GM21723 (cell line): ENCODE results near the gene IL9.

Experiments used
- ATAC-seq: cut with Tn5 transposase; IDR thresholded peaks from one replicate; pipeline ENCODE4 v1.9.1; 2021; ENCODE audit warnings: mild to moderate bottlenecking, moderate library complexity; ENCODE audit not compliant: unreplicated experiment

Gene IL9

GRCh38 chr5:135895474-135896006, at the start of gene IL9:
Gene IL9, minus strand, starts transcription at chr5:135895841. Its CDS starts 25 bp downstream, at chr5:135895816.
- no peak for ATAC-seq

- ATAC-seq = no peak
Observed at GRCh38 chr5:135944967-135945560, 49.4 kb upstream of the IL9 start.

DNA sequence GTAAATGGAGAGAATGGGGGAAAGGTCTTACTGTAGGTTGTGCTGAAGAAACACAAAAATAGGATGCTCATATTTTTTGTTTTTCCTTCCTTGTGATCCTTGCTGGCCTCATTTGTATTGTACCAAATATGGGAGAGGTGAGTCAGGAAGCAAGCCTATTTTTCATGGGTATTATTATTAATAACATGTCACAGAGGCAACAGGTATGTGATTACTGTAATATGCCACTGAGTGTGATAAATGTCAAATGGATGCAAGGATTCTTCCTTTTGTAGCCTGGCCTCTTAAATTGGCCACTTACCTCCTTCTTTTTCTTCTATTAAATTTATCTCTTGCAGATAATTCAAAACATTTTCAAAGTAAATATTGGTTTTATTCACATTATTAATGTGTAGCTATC, 48.9 kb upstream of the IL9 start:
- ATAC-seq = no peak

- ATAC-seq = no peak
Observed at GRCh38 chr5:135942202-135942771, 46.6 kb upstream of the IL9 start.

DNA sequence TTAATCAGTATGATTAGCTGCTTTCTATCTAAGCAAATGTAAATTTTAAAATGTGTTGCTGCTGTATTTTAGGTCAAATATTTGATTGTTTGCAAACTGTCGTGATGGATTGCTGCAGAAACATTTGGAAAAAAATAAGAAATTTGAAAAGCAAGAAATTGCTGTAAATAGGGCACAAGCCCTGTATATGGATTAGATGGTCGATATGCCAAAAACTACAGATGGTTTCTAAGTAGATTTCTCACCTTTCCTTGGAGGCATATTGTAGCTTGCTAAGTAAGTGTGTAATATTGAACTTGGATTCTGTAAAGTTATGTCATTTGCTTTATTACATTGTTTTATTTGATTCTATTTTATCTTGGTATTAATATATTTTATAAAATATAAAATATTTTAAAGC, 46.1 kb upstream of the IL9 start:
- no peak for ATAC-seq

DNA sequence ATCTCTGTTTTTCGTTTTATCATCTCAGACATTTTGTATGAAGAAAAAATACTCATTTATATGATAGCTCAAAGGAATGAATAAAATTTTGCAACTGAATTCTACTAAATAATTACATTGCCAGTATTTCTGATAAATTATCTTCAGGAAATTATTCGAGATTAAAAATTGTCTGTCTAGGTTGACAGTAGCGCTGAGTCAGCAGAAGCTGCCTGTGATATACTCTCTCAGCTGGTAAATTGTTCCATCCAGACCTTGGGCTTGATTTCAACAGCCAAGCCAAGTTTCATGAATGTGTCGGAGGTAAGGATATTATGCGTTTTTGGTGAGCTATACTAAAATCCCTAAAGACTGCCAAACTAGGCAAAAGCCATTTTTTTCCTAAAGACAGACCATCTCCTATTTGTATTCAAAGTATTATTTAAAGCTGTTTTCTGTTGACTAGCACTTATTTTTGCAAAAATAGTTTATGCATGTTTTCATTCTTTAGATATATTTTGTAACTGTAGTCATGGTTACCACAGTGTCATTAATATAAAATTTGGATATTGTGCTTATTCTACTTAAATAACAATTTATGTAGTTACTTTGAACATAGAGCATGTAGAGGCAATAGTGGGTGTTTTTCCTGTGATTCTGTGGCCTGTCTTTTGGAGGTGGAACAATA, 41.7 kb upstream of the IL9 start:
- ATAC-seq = no peak

DNA sequence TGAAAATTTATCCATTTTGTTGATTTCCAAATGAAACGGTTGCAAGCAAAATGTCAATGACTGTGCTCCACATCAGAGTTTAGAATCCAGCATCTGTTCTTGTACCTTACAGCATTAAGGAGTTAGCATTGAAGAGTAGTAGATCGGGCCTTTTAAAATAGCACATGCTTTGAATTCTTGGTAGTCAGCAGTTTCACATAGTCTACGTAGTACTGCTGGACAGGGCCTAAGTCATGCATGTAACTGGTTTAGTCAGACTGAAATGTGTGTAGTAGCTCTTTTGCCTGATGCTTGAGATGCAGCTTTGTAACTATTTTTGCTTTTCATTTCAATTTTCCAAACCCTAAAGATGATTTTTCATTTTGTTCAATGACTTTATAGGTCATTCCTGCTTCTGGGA, 39.3 kb upstream of the IL9 start:
- ATAC-seq = no peak

- ATAC-seq = no peak
Observed at GRCh38 chr5:135930949-135931295, 35.3 kb upstream of the IL9 start.

DNA sequence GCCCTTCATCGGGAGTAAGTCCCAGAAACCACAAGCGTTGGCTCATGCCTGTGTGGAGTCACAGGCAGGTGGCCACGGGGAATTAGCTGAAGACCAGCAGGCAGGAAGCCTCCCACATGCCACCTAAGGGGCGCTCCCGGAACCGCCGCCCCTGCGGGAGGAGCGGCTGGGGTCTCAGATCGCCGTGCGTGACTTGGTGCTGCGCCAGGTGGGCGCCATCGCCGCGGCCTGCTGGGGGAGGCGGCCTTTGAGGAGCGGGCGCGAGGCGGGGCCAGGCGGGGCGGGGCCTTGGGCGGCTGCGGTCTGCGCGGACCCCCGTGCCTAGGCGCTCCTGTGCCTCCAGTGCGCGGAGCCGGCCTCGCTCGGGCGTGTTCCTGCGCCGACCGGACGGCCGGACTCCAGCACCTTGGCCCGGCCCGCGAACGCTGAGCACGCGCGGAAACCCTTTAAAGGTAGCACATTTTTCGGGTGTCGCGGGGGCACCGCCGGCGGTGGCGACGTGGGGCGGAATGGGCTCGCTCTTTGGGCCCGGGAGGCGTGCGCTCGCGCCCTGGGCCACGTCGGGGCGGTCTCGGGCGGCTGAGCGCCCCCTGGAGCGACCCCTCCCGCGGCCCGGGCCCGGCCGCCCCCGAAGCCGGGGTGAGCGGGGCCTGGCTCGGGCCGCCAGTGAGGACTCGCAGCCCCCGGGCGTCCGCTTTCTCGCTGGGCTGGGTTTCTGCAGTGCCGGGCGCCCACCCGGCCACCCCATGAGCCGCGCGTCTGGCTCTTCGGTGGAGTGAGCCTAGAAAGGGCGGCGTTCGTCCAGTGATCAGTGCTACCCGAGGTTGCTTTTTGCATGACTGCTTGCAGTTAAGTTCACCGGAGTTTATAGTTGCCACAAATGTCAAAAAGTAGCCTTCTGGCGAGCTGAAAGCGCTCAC, 34.6 kb upstream of the IL9 start:
- ATAC-seq = no peak

DNA sequence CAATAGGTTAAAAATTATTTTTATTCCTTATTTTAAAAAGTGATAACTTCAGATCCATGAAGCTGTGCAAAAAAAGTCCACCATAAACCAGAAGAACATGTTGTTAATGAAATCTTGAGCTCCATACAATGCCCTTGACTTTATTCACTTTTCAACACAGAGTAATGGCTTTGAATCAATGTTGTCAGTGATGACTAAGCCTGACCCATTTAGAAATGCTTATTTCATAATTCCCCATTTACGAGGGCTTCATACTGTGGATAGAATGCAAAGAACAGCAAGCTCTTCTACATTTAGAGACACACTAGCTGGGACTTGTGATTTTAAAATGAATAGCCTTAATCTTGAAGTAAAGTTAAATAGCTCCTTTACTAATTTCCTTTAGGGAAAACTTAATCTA, 25.7 kb upstream of the IL9 start:
- no peak for ATAC-seq

DNA sequence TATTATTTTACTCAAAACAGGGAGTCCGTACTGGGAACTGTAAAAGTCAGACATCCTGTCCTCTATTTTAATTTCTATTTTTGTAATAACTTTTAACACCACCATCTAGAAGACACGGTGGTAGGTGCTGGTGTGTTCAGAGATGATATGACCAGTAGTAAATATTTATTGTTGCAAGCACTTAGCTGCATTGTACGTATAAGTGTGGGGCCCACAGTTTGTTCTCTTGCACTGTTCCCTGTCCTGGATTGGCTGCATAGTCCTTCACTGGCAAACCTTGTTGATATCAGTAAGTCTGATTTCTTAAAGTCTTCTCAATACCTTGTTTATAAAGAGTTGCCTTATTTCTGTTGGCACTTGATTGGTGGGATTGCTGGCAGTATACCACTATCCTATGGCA, 24.6 kb upstream of the IL9 start:
- ATAC-seq = no peak

DNA sequence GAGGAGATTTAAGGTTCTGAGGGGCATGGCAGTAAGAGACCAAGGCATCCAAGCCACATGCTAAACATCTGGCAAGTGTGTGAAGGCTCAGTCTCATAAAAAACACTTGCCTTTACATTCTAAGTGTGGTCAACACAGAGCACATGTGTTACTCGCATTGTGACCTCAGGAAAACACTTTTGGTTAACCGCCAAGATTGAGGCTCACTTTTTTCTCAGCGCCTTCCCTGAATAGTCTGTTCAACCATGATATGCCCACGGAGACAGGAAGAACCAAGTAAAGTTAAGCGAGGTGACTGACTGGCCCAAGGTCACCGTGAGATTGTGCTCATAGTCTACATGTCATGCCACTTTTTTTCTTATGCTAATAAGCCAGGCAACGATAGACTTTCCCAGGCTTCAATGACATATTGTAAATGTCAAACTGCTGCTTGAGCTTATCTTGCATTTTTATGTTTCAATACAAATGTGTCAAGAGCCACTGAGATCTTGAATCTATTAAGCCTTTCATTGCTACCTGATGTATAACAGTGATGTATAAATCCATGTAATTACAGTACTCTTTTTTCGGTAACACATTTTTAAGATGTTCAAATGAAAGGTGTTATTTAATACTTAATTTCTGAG, 21.1 kb upstream of the IL9 start:
- ATAC-seq = no peak

- ATAC-seq = no peak
Observed at GRCh38 chr5:135915466-135916001, 19.9 kb upstream of the IL9 start.

- ATAC-seq = no peak
Observed at GRCh38 chr5:135913713-135914626, 18.3 kb upstream of the IL9 start.

DNA sequence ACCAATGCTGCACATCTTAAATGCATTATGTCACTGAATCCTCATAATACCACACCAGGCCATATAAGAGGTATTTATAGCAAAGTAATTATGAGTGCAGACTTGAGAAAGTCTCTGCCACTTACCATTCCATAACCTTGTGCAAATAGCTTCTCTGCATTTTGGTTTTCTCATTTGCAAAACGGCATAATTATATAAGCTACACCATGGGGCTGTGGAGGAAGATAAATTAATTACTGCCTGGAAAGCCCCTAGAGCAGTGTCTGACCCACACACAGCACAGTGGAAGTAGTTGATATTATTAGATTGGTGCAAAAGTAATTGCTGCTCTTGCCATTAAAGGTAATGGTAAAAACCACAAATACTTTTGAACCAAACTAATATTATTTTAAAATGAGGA, 9.5 kb upstream of the IL9 start:
- no peak for ATAC-seq

- ATAC-seq = no peak
Observed at GRCh38 chr5:135901633-135902032, 6.0 kb upstream of the IL9 start.

DNA sequence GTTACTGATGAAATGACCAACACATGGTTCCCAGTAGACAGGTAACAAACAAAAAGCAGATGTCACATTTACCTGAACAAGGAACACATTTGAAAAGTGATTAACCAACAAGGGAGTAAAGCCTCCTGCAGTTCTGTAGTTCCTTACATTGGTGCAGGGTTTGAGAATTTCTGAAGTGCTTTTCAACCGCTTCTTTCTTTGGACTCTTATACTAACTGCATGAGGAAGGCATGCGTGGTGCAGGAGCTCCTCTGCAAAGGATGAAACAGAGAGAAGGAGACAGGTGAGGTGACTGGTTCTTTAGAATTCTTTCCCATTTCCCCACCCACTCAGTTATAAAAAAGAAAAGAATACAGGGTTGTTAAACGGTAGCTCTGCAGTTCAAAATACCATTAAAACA, 4.6 kb upstream of the IL9 start:
- no peak for ATAC-seq

DNA sequence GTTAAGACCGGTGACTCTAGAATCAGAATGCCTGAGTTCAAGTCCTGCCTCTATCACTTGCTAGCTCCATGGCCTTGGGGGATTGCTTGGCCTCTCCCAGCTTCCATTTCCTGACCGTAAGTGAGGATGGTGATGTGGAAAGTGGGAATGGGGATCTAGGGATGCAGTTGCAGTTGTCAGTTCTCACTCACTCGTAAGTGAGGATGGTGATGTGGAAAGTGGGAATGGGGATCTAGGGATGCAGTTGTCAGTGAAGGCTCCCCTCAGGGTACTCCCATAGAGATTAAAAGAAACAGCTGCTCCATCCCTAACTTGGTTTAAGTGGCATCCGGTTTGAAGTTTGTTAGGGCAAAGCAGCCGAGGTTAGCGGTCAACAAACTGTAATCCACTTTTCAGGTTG, 3.0 kb upstream of the IL9 start:
- ATAC-seq = no peak

- ATAC-seq = no peak
Observed at GRCh38 chr5:135894789-135895188, 852 bp downstream of the IL9 start.

GRCh38 chr5:135894276-135894675, 1.4 kb downstream of the IL9 start:
- ATAC-seq = no peak
